Stimulated activated CD4-positive, alpha-beta T cell treated with anti-CD3 and anti-CD28 coated beads, Interleukin-4, amount 100 ng/mL, for 24 hours (primary cell): ENCODE data around the gene FPR3.
"Not testable (repeated sequence)": the region's sequence is repeated elsewhere in the genome, so short reads cannot be mapped to it uniquely, and the experiment has no call there.

ENCODE experiments used
- DNase-seq: peaks from one replicate; pipeline ENCODE4 v3.0.0-alpha.2; 2020

FPR3 gene

GRCh38 chr19:51794885-51795490, at the start of gene FPR3:
FPR3 (plus strand) TSS chr19:51795157; CDS start chr19:51823749, 28,592 bp downstream.
- no peak for DNase-seq

GRCh38 chr19:51746731-51747130, 48.2 kb upstream of the FPR3 start:
- no peak for DNase-seq

- no peak for DNase-seq
These were observed 45.0 kb upstream of the FPR3 start for GRCh38 chr19:51749979-51750378.

- no peak for DNase-seq
These were observed 44.4 kb upstream of the FPR3 start for GRCh38 chr19:51750400-51751094.

- no peak for DNase-seq
These were observed 43.3 kb upstream of the FPR3 start, which contains the start of gene FPR1 for GRCh38 chr19:51751655-51752054. FPR1 (minus strand) TSS chr19:51751878; CDS start chr19:51746994, 4,884 bp downstream.

- no peak for DNase-seq
These were observed 40.8 kb upstream of the FPR3 start for GRCh38 chr19:51754109-51754508.

- no peak for DNase-seq
These were observed 40.2 kb upstream of the FPR3 start for GRCh38 chr19:51754770-51755169.

GRCh38 chr19:51755571-51755970, 39.4 kb upstream of the FPR3 start:
- no peak for DNase-seq

- no peak for DNase-seq
These were observed 34.1 kb upstream of the FPR3 start, which contains the start of gene FPR2 for GRCh38 chr19:51760697-51761356. FPR2 (plus strand) TSS chr19:51761180; CDS start chr19:51768659, 7,479 bp downstream.

- no peak for DNase-seq
These were observed 33.3 kb upstream of the FPR3 start for GRCh38 chr19:51761696-51762095.

GRCh38 chr19:51765086-51765485, 29.9 kb upstream of the FPR3 start:
- DNase-seq: no peak

- no peak for DNase-seq
These were observed 28.5 kb upstream of the FPR3 start for GRCh38 chr19:51766461-51766860.

GRCh38 chr19:51771376-51772130, 23.4 kb upstream of the FPR3 start:
- DNase-seq: no peak

GRCh38 chr19:51772977-51773376, 22.0 kb upstream of the FPR3 start:
- DNase-seq: no peak

GRCh38 chr19:51776561-51776960, 18.4 kb upstream of the FPR3 start:
- not testable (repeated sequence) for DNase-seq

GRCh38 chr19:51777570-51778462, 17.1 kb upstream of the FPR3 start:
- DNase-seq: peak; percentile 46

GRCh38 chr19:51779181-51779580, 15.8 kb upstream of the FPR3 start:
- no peak for DNase-seq

GRCh38 chr19:51779703-51780102, 15.3 kb upstream of the FPR3 start:
- DNase-seq: no peak

GRCh38 chr19:51780270-51780669, 14.7 kb upstream of the FPR3 start:
- DNase-seq: no peak

- DNase-seq: no peak
These were observed 13.0 kb upstream of the FPR3 start for GRCh38 chr19:51781999-51782398.

- DNase-seq: no peak
These were observed 11.6 kb upstream of the FPR3 start for GRCh38 chr19:51783372-51783771.
